PFSK-1 (cell line): ENCODE data around the gene VWA5A.

ENCODE experiments used
- FOXP2 ChIP-seq: optimal IDR thresholded peaks from 2 replicates; pipeline ENCODE3; 2011; ENCODE audit warnings: borderline replicate concordance, control low read depth, inconsistent platforms; ENCODE audit not compliant: insufficient read depth; ENCODE audit errors: extremely low read length, extremely low read depth
- POLR2AphosphoS5 ChIP-seq: IDR thresholded peaks from 2 replicates; pipeline ENCODE4 v1.6.1; 2012; ENCODE audit warnings: low read depth, mild to moderate bottlenecking, control low read depth, low read length, moderate library complexity
- SIN3A ChIP-seq: IDR thresholded peaks from 2 replicates; pipeline ENCODE4 v1.6.1; 2012; ENCODE audit warnings: mild to moderate bottlenecking, low read length, moderate library complexity, borderline replicate concordance; ENCODE audit not compliant: insufficient read depth
- TAF1 ChIP-seq: IDR thresholded peaks from 2 replicates; pipeline ENCODE4 v1.6.1; 2012; ENCODE audit warnings: low read length, control low read depth, borderline replicate concordance; ENCODE audit not compliant: insufficient read depth
- TF ChIP-seq, protein P1 (sequence below), 2 experiments: IDR thresholded peaks; 2 replicates each; pipeline versions ENCODE4 v1.6.1 to v1.8.0; 2011 to 2012; ENCODE audit warnings: low read depth in 2 of 2, low read length in 2 of 2, control low read depth in 1 of 2, inconsistent platforms in 1 of 2, mild to moderate bottlenecking in 1 of 2, moderate library complexity in 1 of 2; ENCODE audit not compliant: insufficient read depth in 1 of 2

DNA sequence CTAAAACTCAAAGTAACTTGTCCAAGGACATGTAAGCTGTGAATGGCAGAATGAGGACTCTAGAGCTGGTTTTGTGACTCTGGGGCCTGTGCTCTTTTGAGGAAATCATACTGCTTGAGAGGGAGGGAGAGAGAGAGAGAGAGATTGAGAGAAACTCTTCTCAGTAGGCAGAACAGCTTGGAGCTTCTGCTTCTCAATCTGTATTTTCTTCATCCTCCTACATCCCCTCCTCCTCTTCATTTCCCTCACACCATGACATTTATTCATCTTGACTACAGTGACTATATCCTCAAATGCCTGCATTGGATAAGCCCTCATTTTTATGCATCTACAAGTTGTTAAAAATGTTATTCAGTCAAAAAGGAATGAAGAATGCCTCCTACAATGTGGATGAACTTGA lies 44.2 kb downstream of the VWA5A start:
- TF ChIP-seq, protein P1, sequence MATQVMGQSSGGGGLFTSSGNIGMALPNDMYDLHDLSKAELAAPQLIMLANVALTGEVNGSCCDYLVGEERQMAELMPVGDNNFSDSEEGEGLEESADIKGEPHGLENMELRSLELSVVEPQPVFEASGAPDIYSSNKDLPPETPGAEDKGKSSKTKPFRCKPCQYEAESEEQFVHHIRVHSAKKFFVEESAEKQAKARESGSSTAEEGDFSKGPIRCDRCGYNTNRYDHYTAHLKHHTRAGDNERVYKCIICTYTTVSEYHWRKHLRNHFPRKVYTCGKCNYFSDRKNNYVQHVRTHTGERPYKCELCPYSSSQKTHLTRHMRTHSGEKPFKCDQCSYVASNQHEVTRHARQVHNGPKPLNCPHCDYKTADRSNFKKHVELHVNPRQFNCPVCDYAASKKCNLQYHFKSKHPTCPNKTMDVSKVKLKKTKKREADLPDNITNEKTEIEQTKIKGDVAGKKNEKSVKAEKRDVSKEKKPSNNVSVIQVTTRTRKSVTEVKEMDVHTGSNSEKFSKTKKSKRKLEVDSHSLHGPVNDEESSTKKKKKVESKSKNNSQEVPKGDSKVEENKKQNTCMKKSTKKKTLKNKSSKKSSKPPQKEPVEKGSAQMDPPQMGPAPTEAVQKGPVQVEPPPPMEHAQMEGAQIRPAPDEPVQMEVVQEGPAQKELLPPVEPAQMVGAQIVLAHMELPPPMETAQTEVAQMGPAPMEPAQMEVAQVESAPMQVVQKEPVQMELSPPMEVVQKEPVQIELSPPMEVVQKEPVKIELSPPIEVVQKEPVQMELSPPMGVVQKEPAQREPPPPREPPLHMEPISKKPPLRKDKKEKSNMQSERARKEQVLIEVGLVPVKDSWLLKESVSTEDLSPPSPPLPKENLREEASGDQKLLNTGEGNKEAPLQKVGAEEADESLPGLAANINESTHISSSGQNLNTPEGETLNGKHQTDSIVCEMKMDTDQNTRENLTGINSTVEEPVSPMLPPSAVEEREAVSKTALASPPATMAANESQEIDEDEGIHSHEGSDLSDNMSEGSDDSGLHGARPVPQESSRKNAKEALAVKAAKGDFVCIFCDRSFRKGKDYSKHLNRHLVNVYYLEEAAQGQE (IDR thresholded peaks at IDR 0.05; ENCODE audit: insufficient read depth in 1 of 2, low read depth in 2 of 2, low read length in 2 of 2) = no peak
- TF ChIP-seq TAF1 = no peak
- no peak for TF ChIP-seq POLR2AphosphoS5
- TF ChIP-seq FOXP2 = no peak
- TF ChIP-seq SIN3A = no peak
